Spleen (tissue), 7 donors: ENCODE data around the gene FSCN2.

Experiments
- POLR2A ChIP-seq, 3 donors: fragments of 450-650 bp; IDR thresholded peaks; one replicate each; pipeline ENCODE4 v1.5.1; 2017; ENCODE audit warnings: antibody characterized with exemption in 3 of 3, mild to moderate bottlenecking in 1 of 3
- TF ChIP-seq, protein P1 (sequence below), 11 experiments: fragments of 200-600 bp in 7 of 11; fragments of 450-650 bp in 4 of 11; sonication (generic) in 4 of 11; IDR thresholded peaks in 8 of 11; conservative IDR thresholded peaks in 3 of 11; 1 replicate in 7 of 11; 2 replicates in 4 of 11; pipeline versions ENCODE4 v1.4.0 to v1.8.0; 2016 to 2021; ENCODE audit warnings: antibody characterized with exemption in 11 of 11, inconsistent platforms in 4 of 11, mild to moderate bottlenecking in 1 of 11
- donor health status: DM: no; HTN: no; CAD: no; lungs with moderate emphysema.
- donor health status: DM: no; HTN: no; CAD: no.
- donor health status: DM: no; HTN: no; CAD: no.

- no peak for TF ChIP-seq POLR2A (IDR thresholded peaks at IDR 0.05)
- TF ChIP-seq, protein P1, sequence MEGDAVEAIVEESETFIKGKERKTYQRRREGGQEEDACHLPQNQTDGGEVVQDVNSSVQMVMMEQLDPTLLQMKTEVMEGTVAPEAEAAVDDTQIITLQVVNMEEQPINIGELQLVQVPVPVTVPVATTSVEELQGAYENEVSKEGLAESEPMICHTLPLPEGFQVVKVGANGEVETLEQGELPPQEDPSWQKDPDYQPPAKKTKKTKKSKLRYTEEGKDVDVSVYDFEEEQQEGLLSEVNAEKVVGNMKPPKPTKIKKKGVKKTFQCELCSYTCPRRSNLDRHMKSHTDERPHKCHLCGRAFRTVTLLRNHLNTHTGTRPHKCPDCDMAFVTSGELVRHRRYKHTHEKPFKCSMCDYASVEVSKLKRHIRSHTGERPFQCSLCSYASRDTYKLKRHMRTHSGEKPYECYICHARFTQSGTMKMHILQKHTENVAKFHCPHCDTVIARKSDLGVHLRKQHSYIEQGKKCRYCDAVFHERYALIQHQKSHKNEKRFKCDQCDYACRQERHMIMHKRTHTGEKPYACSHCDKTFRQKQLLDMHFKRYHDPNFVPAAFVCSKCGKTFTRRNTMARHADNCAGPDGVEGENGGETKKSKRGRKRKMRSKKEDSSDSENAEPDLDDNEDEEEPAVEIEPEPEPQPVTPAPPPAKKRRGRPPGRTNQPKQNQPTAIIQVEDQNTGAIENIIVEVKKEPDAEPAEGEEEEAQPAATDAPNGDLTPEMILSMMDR (IDR thresholded peaks at IDR 0.05 in 8 of 11, conservative IDR thresholded peaks at IDR 0.05 in 3 of 11) = no peak
Measured at GRCh38 chr17:81488276-81488860, 39.8 kb upstream of the FSCN2 start.
